Hepatocyte (in vitro differentiated cells): ENCODE data around the gene CEL. TPM values are rescaled to one million over a fixed set of nuclear protein-coding genes. Genes with fewer than 3 reads are reported as not detected.

ENCODE experiments used
- DNase-seq: peaks from one replicate; pipeline ENCODE4 v3.0.0-alpha.2; 2016; ENCODE audit warnings: low spot score
- H2AFZ ChIP-seq: fragments of 200-600 bp; sonication (generic); 2 replicates; pipeline ENCODE4 v1.6.0; 2016; ENCODE audit warnings: antibody characterized with exemption, mild to moderate bottlenecking
- H3K27ac ChIP-seq: fragments of 200-600 bp; sonication (generic); 2 replicates; pipeline ENCODE4 v1.5.1; 2016; ENCODE audit warnings: mild to moderate bottlenecking
- H3K27me3 ChIP-seq: fragments of 200-600 bp; sonication (generic); 2 replicates; pipeline ENCODE4 v1.6.1; 2016
- H3K36me3 ChIP-seq: fragments of 200-600 bp; sonication (generic); replicated peaks from 2 replicates; pipeline ENCODE4 v1.5.1; 2016; ENCODE audit warnings: low read depth; ENCODE audit not compliant: insufficient read depth
- H3K4me1 ChIP-seq: fragments of 200-600 bp; sonication (generic); 2 replicates; pipeline ENCODE4 v1.5.1; 2016; ENCODE audit warnings: mild to moderate bottlenecking, moderate library complexity; ENCODE audit not compliant: insufficient read depth
- H3K4me2 ChIP-seq: fragments of 200-600 bp; sonication (generic); 2 replicates; pipeline ENCODE4 v1.6.0; 2016
- H3K4me3 ChIP-seq: fragments of 200-600 bp; sonication (generic); 2 replicates; pipeline ENCODE4 v1.5.1; 2016; ENCODE audit warnings: mild to moderate bottlenecking
- H3K79me2 ChIP-seq: fragments of 200-600 bp; sonication (generic); 2 replicates; pipeline ENCODE4 v1.6.0; 2017; ENCODE audit warnings: mild to moderate bottlenecking
- H3K9me2 ChIP-seq: fragments of 200-600 bp; sonication (generic); replicated peaks from 2 replicates; pipeline ENCODE4 v1.6.0; 2017; ENCODE audit warnings: mild to moderate bottlenecking; ENCODE audit not compliant: insufficient read depth
- H3K9me3 ChIP-seq: fragments of 200-600 bp; sonication (generic); 2 replicates; pipeline ENCODE4 v1.5.1; 2016; ENCODE audit warnings: low read depth, mild to moderate bottlenecking
- H4K20me1 ChIP-seq: fragments of 200-600 bp; sonication (generic); 2 replicates; pipeline ENCODE4 v1.6.0; 2016; ENCODE audit warnings: mild to moderate bottlenecking; ENCODE audit not compliant: insufficient read depth, poor library complexity, severe bottlenecking
- CTCF ChIP-seq: fragments of 200-600 bp; sonication (generic); IDR thresholded peaks from 2 replicates; pipeline ENCODE4 v1.5.1; 2016; ENCODE audit warnings: antibody characterized with exemption, mild to moderate bottlenecking; ENCODE audit not compliant: poor library complexity
- EZH2 ChIP-seq: fragments of 200-600 bp; sonication (generic); IDR thresholded peaks from 2 replicates; pipeline ENCODE4 v1.6.1; 2016; ENCODE audit warnings: antibody characterized with exemption, mild to moderate bottlenecking, borderline replicate concordance
- EZH2phosphoT487 ChIP-seq: fragments of 200-600 bp; sonication (generic); IDR thresholded peaks from one replicate; pipeline ENCODE4 v1.6.1; 2018; ENCODE audit warnings: antibody characterized with exemption, mild to moderate bottlenecking, low read depth, moderate library complexity; ENCODE audit not compliant: unreplicated experiment, severe bottlenecking
- WGBS: methylation state at CpG from one replicate; pipeline ENCODE4 v1.1.6; 2016; ENCODE audit warnings: low lambda C conversion rate; ENCODE audit errors: missing lambda C conversion rate; 5-methylcytosine and 5-hydroxymethylcytosine counted together
- polyA plus RNA-seq: library from polyadenylated mRNA; unstranded; fragments of >200 nt; fragmentation: Nextera tagmentation; extraction: Ambion mirVana; gene quantifications from 2 replicates; pipeline ENCODE4 v1.2.1, GENCODE V29; 2016
- total RNA-seq: library from RNA; depleted of rRNA; stranded (reverse); fragments of >200 nt; gene quantifications from 2 replicates; pipeline ENCODE4 v1.2.3, GENCODE V29; 2014

Gene CEL
- total and polyA plus RNA-seq, 2 experiments from 2014 or later: 4.4 to 5.9 TPM

- H3K9me3 ChIP-seq: no peaks in the 10 kb centered on the region
- H3K27ac ChIP-seq: peak overlapping the region; percentile 83
- 86% methylated on average over 18 of the region's 18 CpGs for WGBS
- H3K9me2 ChIP-seq: no peaks in the 10 kb centered on the region
- no peak overlapping the region for H3K4me3 ChIP-seq
- no peak for DNase-seq
- peaks cover 64% of the 10 kb centered on the region for H4K20me1 ChIP-seq
- no peaks in the 10 kb centered on the region for H3K36me3 ChIP-seq
- peaks cover 73% of the 10 kb centered on the region for H3K79me2 ChIP-seq
- no peak overlapping the region for H2AFZ ChIP-seq
- no peak overlapping the region for H3K4me2 ChIP-seq
- H3K27me3 ChIP-seq: no peaks in the 10 kb centered on the region
- TF ChIP-seq CTCF (no peak), EZH2 (no peak)
- H3K4me1 ChIP-seq: peaks cover 52% of the 10 kb centered on the region
Measured at GRCh38 chr9:133117271-133118178, 55.7 kb downstream of the CEL start.

GRCh38 chr9:133118179-133118520 lies 56.4 kb downstream of the CEL start:
- Histone ChIP-seq H3K27ac (peak overlapping the region; percentile 83), H3K4me3 (no peak overlapping the region), H3K27me3 (no peaks in the 10 kb centered on the region), H3K9me2 (no peaks in the 10 kb centered on the region), H3K36me3 (no peaks in the 10 kb centered on the region), H3K79me2 (peaks cover 67% of the 10 kb centered on the region), H4K20me1 (peaks cover 58% of the 10 kb centered on the region), H3K4me1 (peaks cover 59% of the 10 kb centered on the region), H2AFZ (no peak overlapping the region), H3K9me3 (no peaks in the 10 kb centered on the region), H3K4me2 (peak overlapping the region; percentile 100)
- 70% methylated on average over 3 of the region's 3 CpGs for WGBS
- no peak for DNase-seq
- no peak for TF ChIP-seq CTCF
- no peak for TF ChIP-seq EZH2
- no peak for TF ChIP-seq EZH2phosphoT487

- Histone ChIP-seq H3K27ac (peak overlapping the region; percentile 83), H3K4me2 (peak overlapping the region; percentile 100)
Measured at GRCh38 chr9:133118568-133118967, 56.8 kb downstream of the CEL start.

More at GRCh38 chr9:133118568-133118967, 56.8 kb downstream of the CEL start:
- no peaks in the 10 kb centered on the region for H3K9me2 ChIP-seq
- no peak for DNase-seq
- H2AFZ ChIP-seq: no peak overlapping the region
- H3K4me3 ChIP-seq: no peak overlapping the region
- WGBS: 89% methylated on average over 3 of the region's 3 CpGs
- no peaks in the 10 kb centered on the region for H3K27me3 ChIP-seq
- no peaks in the 10 kb centered on the region for H3K9me3 ChIP-seq
- peaks cover 56% of the 10 kb centered on the region for H4K20me1 ChIP-seq
- H3K4me1 ChIP-seq: peaks cover 59% of the 10 kb centered on the region
- no peaks in the 10 kb centered on the region for H3K36me3 ChIP-seq
- H3K79me2 ChIP-seq: peaks cover 63% of the 10 kb centered on the region
- TF ChIP-seq EZH2phosphoT487 (no peak), EZH2 (no peak), CTCF (no peak)
